Uterus (tissue), 4 donors: ENCODE data around the gene ARFRP1. TPM values are rescaled to one million over a fixed set of nuclear protein-coding genes. Genes with fewer than 3 reads are reported as not detected.

ENCODE experiments used
- DNase-seq, 2 donors: peaks; one replicate each; pipeline ENCODE4 v3.0.0-alpha.2; 2019 to 2020
- H3K27ac ChIP-seq, 2 donors: fragments of 200-600 bp; sonication (generic); 1 replicate in 1 of 2; 2 replicates in 1 of 2; pipeline ENCODE4 v1.5.1; 2016 to 2018
- H3K27me3 ChIP-seq, 2 donors: fragments of 200-600 bp; sonication (generic); one replicate each; pipeline ENCODE4 v1.5.1; 2018 to 2019; ENCODE audit warnings: control low read depth in 1 of 2
- H3K36me3 ChIP-seq, 2 donors: fragments of 200-600 bp; sonication (generic); one replicate each; pipeline ENCODE4 v1.5.1; 2019; ENCODE audit warnings: control low read depth in 1 of 2
- H3K4me1 ChIP-seq, 2 donors: fragments of 200-600 bp; sonication (generic); one replicate each; pipeline ENCODE4 v1.5.1; 2018 to 2019; ENCODE audit warnings: control low read depth in 1 of 2
- H3K4me3 ChIP-seq, 2 donors: fragments of 200-600 bp; sonication (generic); 1 replicate in 1 of 2; 2 replicates in 1 of 2; pipeline ENCODE4 v1.5.1; 2018 to 2019; ENCODE audit warnings: mild to moderate bottlenecking in 1 of 2
- H3K9me3 ChIP-seq, 2 donors: fragments of 200-600 bp; sonication (generic); one replicate each; pipeline ENCODE4 v1.5.1; 2019; ENCODE audit warnings: control low read depth in 1 of 2
- CTCF ChIP-seq, 4 experiments: fragments of 200-600 bp in 2 of 4; fragments of 450-650 bp in 2 of 4; sonication (generic) in 2 of 4; IDR thresholded peaks; one replicate each; pipeline ENCODE4 v1.5.1; 2016 to 2019; ENCODE audit warnings: antibody characterized with exemption in 4 of 4, mild to moderate bottlenecking in 2 of 4, moderate library complexity in 1 of 4
- POLR2A ChIP-seq, 2 donors: fragments of 450-650 bp; IDR thresholded peaks; one replicate each; pipeline ENCODE4 v1.6.1; 2016; ENCODE audit warnings: antibody characterized with exemption in 2 of 2, mild to moderate bottlenecking in 1 of 2, moderate library complexity in 1 of 2
- intact Hi-C: fragments of 100-400 bp; cut with DNase I; formaldehyde crosslinking; loops from one replicate; pipeline ENCODE4 v1.15.1; 2023; ENCODE audit warnings: low total_unique reads
- total RNA-seq, 4 donors: library from RNA; depleted of rRNA in 3 of 4; stranded (reverse); fragments of >200 nt in 3 of 4; gene quantifications; one replicate each; pipeline versions ENCODE4 v1.1.0 to v1.2.4, GENCODE V29; 2014 to 2023
- donor health status: DM: yes; HTN: yes; CAD: no.

Gene ARFRP1
- total RNA-seq, 4 donors from 2014 or later: 26.1 to 59.8 (median 33.5) TPM

DNA sequence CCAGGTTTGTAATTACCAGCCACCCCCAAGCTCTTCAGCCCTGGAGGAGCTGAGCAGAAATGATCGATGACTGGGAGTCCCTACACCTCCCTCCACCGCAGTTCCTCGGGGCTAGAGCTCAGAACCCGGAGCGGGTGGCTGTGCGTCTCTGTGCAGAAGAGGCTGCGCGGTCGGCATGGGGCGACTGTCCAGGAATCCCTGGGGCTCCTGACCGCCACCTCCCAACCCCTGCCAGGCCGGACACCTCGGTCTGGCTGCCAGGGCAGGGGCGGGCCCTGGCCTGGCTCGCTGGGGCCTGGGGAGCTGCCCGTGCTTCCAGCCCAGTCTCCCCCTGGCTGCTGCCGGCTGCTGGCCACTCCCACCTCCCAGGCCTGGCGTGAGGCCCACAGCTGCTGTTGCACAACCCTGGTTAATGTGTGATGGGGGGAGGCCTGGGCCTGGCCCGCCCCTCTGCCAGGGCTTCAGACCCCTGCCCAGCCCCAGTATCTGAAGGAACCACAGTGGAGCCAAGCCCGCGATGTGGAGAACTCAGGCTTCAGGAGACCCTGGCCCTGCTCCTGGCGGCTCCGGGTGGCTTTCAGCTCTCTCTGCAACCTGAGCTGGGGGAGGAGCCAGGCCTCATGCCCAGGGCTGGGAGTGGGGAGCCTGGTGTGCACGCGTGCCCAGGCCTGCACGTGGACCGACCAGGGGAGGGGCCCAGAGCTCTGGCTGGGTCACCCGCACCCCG, 33.0 kb upstream of the ARFRP1 start:
- H3K4me3 ChIP-seq: peak overlapping the region; percentile 55 to 77
- TF ChIP-seq CTCF (IDR thresholded peaks at IDR 0.05) (peak; percentile 22 to 49 (median 36)), POLR2A (IDR thresholded peaks at IDR 0.05) (peak in 1 of 2 donors; percentile 51)
- no peaks in the 10 kb centered on the region for H3K9me3 ChIP-seq
- H3K36me3 ChIP-seq: no peaks in the 10 kb centered on the region
- H3K27ac ChIP-seq: peak overlapping the region; percentile 88 to 92
- intact Hi-C loops: no loop called here
- no peaks in the 10 kb centered on the region for H3K27me3 ChIP-seq
- DNase-seq: peak; percentile 96 to 98
- H3K4me1 ChIP-seq: peaks cover 0 to 30% of the 10 kb centered on the region in 2 donors

GRCh38 chr20:63740070-63740626, 32.4 kb upstream of the ARFRP1 start:
- no peaks in the 10 kb centered on the region for H3K9me3 ChIP-seq
- peaks cover 0 to 30% of the 10 kb centered on the region in 2 donors for H3K4me1 ChIP-seq
- H3K4me3 ChIP-seq: peak overlapping the region; percentile 55 to 77
- peak overlapping the region; percentile 88 to 92 for H3K27ac ChIP-seq
- no peaks in the 10 kb centered on the region for H3K27me3 ChIP-seq
- TF ChIP-seq CTCF (IDR thresholded peaks at IDR 0.05) (no peak), POLR2A (IDR thresholded peaks at IDR 0.05) (no peak)
- H3K36me3 ChIP-seq: no peaks in the 10 kb centered on the region
- intact Hi-C loops: no loop called here
- peak; percentile 43 to 75 for DNase-seq

DNA sequence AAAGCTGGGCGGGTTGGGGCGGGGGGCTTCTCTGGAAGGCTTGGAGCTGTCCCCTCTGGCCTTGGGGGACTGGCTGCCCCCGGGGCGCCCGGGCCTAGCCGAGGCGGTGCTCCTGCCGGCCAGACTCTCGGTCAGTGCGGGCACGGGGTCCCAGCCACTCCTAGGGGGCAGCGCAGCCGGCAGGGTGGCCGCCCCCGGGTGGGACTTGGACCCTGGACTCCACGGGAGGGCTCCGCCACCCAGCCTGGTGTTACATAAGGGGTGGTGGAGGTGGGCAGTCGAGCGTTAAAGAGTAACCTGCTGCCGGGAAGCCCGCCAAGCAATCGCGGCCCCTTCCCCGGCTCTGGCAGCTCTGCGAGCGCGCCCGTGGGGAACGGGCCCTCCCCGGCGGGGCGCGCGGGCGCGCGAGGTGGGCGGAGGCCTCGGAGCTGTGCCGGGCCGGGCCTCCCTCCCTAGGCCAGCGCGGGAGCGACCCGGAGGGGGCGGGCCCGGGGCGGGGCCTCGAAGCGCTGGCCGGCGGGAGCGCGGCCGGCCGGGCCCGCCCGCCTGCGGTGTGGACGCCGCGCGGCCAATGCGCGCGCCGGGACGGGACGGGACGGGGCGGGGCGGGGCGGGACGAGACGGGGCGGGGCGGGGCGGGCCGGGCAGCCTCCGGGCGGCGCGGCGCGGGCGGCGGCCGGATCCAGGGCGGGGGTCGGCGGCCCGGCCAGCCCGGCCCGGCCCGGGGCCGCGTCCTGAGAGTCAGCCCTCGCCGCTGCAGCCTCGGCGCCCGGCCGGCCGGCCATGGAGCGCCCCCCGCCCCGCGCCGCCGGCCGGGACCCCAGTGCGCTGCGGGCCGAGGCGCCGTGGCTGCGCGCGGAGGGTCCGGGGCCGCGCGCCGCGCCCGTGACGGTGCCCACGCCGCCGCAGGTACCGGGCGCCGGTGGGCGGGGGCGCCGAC, 31.6 kb upstream of the ARFRP1 start, which contains the start of gene SLC2A4RG:
Gene SLC2A4RG (plus strand): TSS at position 647 of the 940 bp plus-strand sequence. CDS start 137 bp downstream, at position 784.
- Histone ChIP-seq H3K4me1 (peaks cover 0 to 30% of the 10 kb centered on the region in 2 donors), H3K36me3 (no peaks in the 10 kb centered on the region), H3K27ac (peak within 1 kb of the TSS; percentile 88 to 94), H3K9me3 (no peaks in the 10 kb centered on the region), H3K4me3 (peak within 1 kb of the TSS; percentile 55 to 77), H3K27me3 (no peaks in the 10 kb centered on the region)
- TF ChIP-seq CTCF (IDR thresholded peaks at IDR 0.05) (no peak), POLR2A (IDR thresholded peaks at IDR 0.05) (no peak)
- intact Hi-C loops: no loop called here
- peak; percentile 72 to 85 for DNase-seq

- no peak for TF ChIP-seq POLR2A (IDR thresholded peaks at IDR 0.05)
- TF ChIP-seq CTCF (IDR thresholded peaks at IDR 0.05): no peak
- intact Hi-C loops: no loop called here
- Histone ChIP-seq H3K27ac (peak overlapping the region; percentile 84 to 94), H3K9me3 (no peaks in the 10 kb centered on the region), H3K27me3 (no peaks in the 10 kb centered on the region), H3K4me1 (peaks cover 0 to 30% of the 10 kb centered on the region in 2 donors), H3K36me3 (no peaks in the 10 kb centered on the region), H3K4me3 (peak overlapping the region; percentile 30 to 47)
- peak; percentile 57 to 68 for DNase-seq
Observed at GRCh38 chr20:63738687-63739129, 30.9 kb upstream of the ARFRP1 start.
